ENCODE measurements around the gene RAB15. TPM values are rescaled to one million over a fixed set of nuclear protein-coding genes. Genes with fewer than 3 reads are reported as not detected.
A peak's percentile ranks its signal among the peaks of the same experiment; 100 is the strongest.

RAB15 gene
- total and polyA plus RNA-seq, 2 of the 8 experiments (the other 6 are each of a cell fraction or from before 2014, with no cell fraction given): 38.8 to 58.1 TPM

- Histone ChIP-seq H3K4ac (replicated peaks; ENCODE audit: insufficient read length, low read depth, low read length) (no peak overlapping the region), H3K14ac (ENCODE audit: insufficient read length) (no peak overlapping the region), H3K36me3 (ENCODE audit: control insufficient read depth in 2 of 4, insufficient read depth in 4 of 4, low read length in 3 of 4) (peaks cover 0 to 5% (median 1%) of the 10 kb centered on the region in 4 experiments; a peak in 2 of 8 replicates), H3K79me2 (ENCODE audit: control insufficient read depth in 1 of 2, insufficient read depth in 2 of 2, low read length in 2 of 2) (peaks cover 0 to 5% of the 10 kb centered on the region in 2 experiments; a peak in 1 of 4 replicates), H4K5ac (ENCODE audit: insufficient read length, low read depth, low read length) (no peak overlapping the region), H3K4me2 (ENCODE audit: insufficient read depth in 1 of 2, low read depth in 2 of 2, low read length in 2 of 2) (peak overlapping the region; percentile 0 to 9; a peak in 1 of 4 replicates), H2BK12ac (ENCODE audit: low read depth, low read length) (0 out of 2 replicates have a peak overlapping the region, but pooled peaks have one; percentile 12), H2BK15ac (ENCODE audit: low read length) (no peak overlapping the region), H2AFZ (ENCODE audit: low read length) (no peak overlapping the region), H3K27me3 (replicated peaks in 1 of 4; ENCODE audit: control insufficient read depth in 3 of 4, extremely low read depth in 1 of 4, insufficient read depth in 3 of 4, low read length in 3 of 4) (no peaks in the 10 kb centered on the region), H2BK20ac (ENCODE audit: low read length) (no peak overlapping the region), H3K4me3 (ENCODE audit: extremely low read depth in 1 of 4, insufficient read depth in 2 of 4, low read depth in 3 of 4, low read length in 4 of 4) (no peak overlapping the region), H3K23ac (ENCODE audit: insufficient read length) (no peak overlapping the region), H3K56ac (replicated peaks; ENCODE audit: insufficient read length, low read depth, low read length) (no peak overlapping the region), H2AK5ac (ENCODE audit: low read depth, low read length) (peak overlapping the region; percentile 40; the same call in 1 of the 2 replicates), H3K9ac (replicated peaks in 1 of 4; ENCODE audit: extremely low read depth in 1 of 4, low read depth in 3 of 4, low read length in 3 of 4) (no peak overlapping the region), H3K23me2 (ENCODE audit: low read depth, low read length) (no peaks in the 10 kb centered on the region), H3K9me3 (ENCODE audit: insufficient read depth in 2 of 2, low read depth in 1 of 2, low read length in 1 of 2) (no peaks in the 10 kb centered on the region), H2BK120ac (replicated peaks; ENCODE audit: low read depth, low read length) (peak overlapping the region; percentile 19), H3K4me1 (replicated peaks in 1 of 4; ENCODE audit: control insufficient read depth in 3 of 4, insufficient read depth in 4 of 4, low read length in 3 of 4) (peaks cover 13 to 26% (median 20%) of the 10 kb centered on the region in 4 experiments), H3K79me1 (ENCODE audit: low read depth, low read length) (peaks cover 7% of the 10 kb centered on the region), H4K20me1 (replicated peaks in 1 of 2; ENCODE audit: control insufficient read depth in 1 of 2, insufficient read depth in 2 of 2, low read length in 2 of 2) (peaks cover 0 to 10% of the 10 kb centered on the region in 2 experiments), H2BK5ac (ENCODE audit: low read depth, low read length) (peak overlapping the region; percentile 54; the same call in 1 of the 2 replicates), H3K18ac (ENCODE audit: extremely low read depth, low read length) (no peak overlapping the region), H3K27ac (ENCODE audit: low read depth, low read length) (no peak overlapping the region), H4K91ac (replicated peaks; ENCODE audit: insufficient read length, low read length) (no peak overlapping the region), H4K8ac (ENCODE audit: extremely low read depth, insufficient read depth, low read length) (no peak overlapping the region)
- 70% methylated on average over 8 of the region's 8 CpGs; no CpG with 5 or more reads in 1 of the 2 experiments for WGBS, 2 experiments (ENCODE audit: extremely low coverage in 1 of 2, insufficient coverage in 1 of 2, insufficient read length in 1 of 2, insufficient replicate concordance in 2 of 2, low coverage in 1 of 2, low lambda C conversion rate in 2 of 2, missing lambda C conversion rate in 1 of 2)
- DNase-seq (ENCODE audit: low read depth in 1 of 2, low spot score in 2 of 2): no peak
- ChIA-PET CTCF (ENCODE audit: partially characterized antibody) (interaction anchor here (0.6 to 6.7 kb wide), 18 partner anchors 9 to 254 kb away, joined by 3 to 45 read pairs (median 4); partner anchors contain the start of gene FNTB), POLR2A (ENCODE audit: partially characterized antibody) (interaction anchor here (0.7 to 2.2 kb wide), 7 partner anchors 9 to 30 kb away, joined by 3 to 8 read pairs (median 6); partner anchors contain the start of gene FNTB)
- no peak for FAIRE-seq
- no peak for TF ChIP-seq GTF2F1 (IDR thresholded peaks at IDR 0.05; ENCODE audit: borderline replicate concordance, low read depth, low read length)
- peak; percentile 35 for TF ChIP-seq TAF7 (optimal IDR thresholded peaks at IDR 0.05; ENCODE audit: borderline replicate concordance, low read depth, low read length)
These were observed 15.3 kb downstream of the RAB15 start for GRCh38 chr14:64956697-64957406.

All from H1 (cell line).